Activated CD8-positive, alpha-beta memory T cell treated with anti-CD3 and anti-CD28 coated beads, Interleukin-2, amount 10 ng/mL, durations not matched to agents 7 days and 5 days (primary cell): ENCODE data around the gene RBM4B. TPM values are rescaled to one million over a fixed set of nuclear protein-coding genes. Genes with fewer than 3 reads are reported as not detected.

Experiments used
- ATAC-seq: fragments of 150-1000 bp; cut with Tn5 transposase; one replicate; pipeline ENCODE4 v1.10.0; 2021; ENCODE audit warnings: moderate library complexity
- CTCF ChIA-PET: fragments of 350-600 bp; sonication (Branson Sonifier 250); formaldehyde crosslinking; loops from one replicate; lab custom pipeline; 2021; ENCODE audit warnings: antibody characterized with exemption; lab: Charles Lee
- DNase-seq: peaks from one replicate; pipeline ENCODE4 v3.0.0-alpha.2; 2020
- H3K27ac Mint-ChIP-seq: one replicate; pipeline ENCODE4 v1.8.0; 2021; ENCODE audit warnings: mild to moderate bottlenecking, mixed read lengths
- H3K27me3 Mint-ChIP-seq: one replicate; pipeline ENCODE4 v1.8.0; 2021; ENCODE audit warnings: mixed read lengths
- H3K36me3 Mint-ChIP-seq: one replicate; pipeline ENCODE4 v1.8.0; 2021; ENCODE audit warnings: mild to moderate bottlenecking, mixed read lengths
- H3K4me1 Mint-ChIP-seq: one replicate; pipeline ENCODE4 v1.8.0; 2021; ENCODE audit warnings: mixed read lengths
- H3K4me3 Mint-ChIP-seq: one replicate; pipeline ENCODE4 v1.8.0; 2021; ENCODE audit warnings: mild to moderate bottlenecking, moderate library complexity, mixed read lengths
- H3K9me3 Mint-ChIP-seq: one replicate; pipeline ENCODE4 v1.8.0; 2022; ENCODE audit warnings: low read depth, mixed read lengths
- total RNA-seq, 2 experiments: library from RNA; stranded (reverse); gene quantifications; one replicate each; pipeline ENCODE4 v1.2.3, GENCODE V29; 2021

Gene RBM4B
- total RNA-seq, 2 experiments from 2014 or later = 14.7 to 20.9 TPM

GRCh38 chr11:66700337-66700736 lies 22.6 kb upstream of the RBM4B start:
- Mint-ChIP-seq H3K27me3 (no peaks in the 10 kb centered on the region), H3K4me3 (no peak overlapping the region), H3K4me1 (peaks cover 14% of the 10 kb centered on the region), H3K36me3 (no peaks in the 10 kb centered on the region), H3K9me3 (no peaks in the 10 kb centered on the region), H3K27ac (no peak overlapping the region)
- no peak for DNase-seq
- CTCF ChIA-PET = interaction anchor here (1.0 to 1.7 kb wide), 2 partner anchors 22 to 134 kb away, joined by 3 to 6 read pairs; no protein-coding TSS in a partner anchor
- ATAC-seq = no peak

GRCh38 chr11:66698491-66698890 lies 20.8 kb upstream of the RBM4B start:
- CTCF ChIA-PET = interaction anchor here (1.2 kb wide), 1 partner anchor 136 kb away, joined by 4 read pairs; no protein-coding TSS in a partner anchor
- no peak for ATAC-seq
- peaks cover 12% of the 10 kb centered on the region for H3K4me1 Mint-ChIP-seq

GRCh38 chr11:66697988-66698387 lies 20.3 kb upstream of the RBM4B start:
- ATAC-seq = no peak
- H3K36me3 Mint-ChIP-seq = no peaks in the 10 kb centered on the region
- CTCF ChIA-PET = interaction anchor here (1.2 kb wide), 1 partner anchor 136 kb away, joined by 4 read pairs; no protein-coding TSS in a partner anchor
- no peaks in the 10 kb centered on the region for H3K27me3 Mint-ChIP-seq
- peaks cover 12% of the 10 kb centered on the region for H3K4me1 Mint-ChIP-seq
- no peak overlapping the region for H3K27ac Mint-ChIP-seq
- H3K4me3 Mint-ChIP-seq = no peak overlapping the region
- no peaks in the 10 kb centered on the region for H3K9me3 Mint-ChIP-seq
- no peak for DNase-seq

More at GRCh38 chr11:66698491-66698890, 20.8 kb upstream of the RBM4B start:
- no peaks in the 10 kb centered on the region for H3K9me3 Mint-ChIP-seq
- H3K4me3 Mint-ChIP-seq = no peak overlapping the region
- H3K27ac Mint-ChIP-seq = no peak overlapping the region
- H3K36me3 Mint-ChIP-seq = no peaks in the 10 kb centered on the region
- H3K27me3 Mint-ChIP-seq = no peaks in the 10 kb centered on the region
- no peak for DNase-seq

GRCh38 chr11:66696146-66696545 lies 18.5 kb upstream of the RBM4B start:
- Mint-ChIP-seq H3K27me3 (no peaks in the 10 kb centered on the region), H3K4me3 (no peak overlapping the region), H3K27ac (no peak overlapping the region), H3K4me1 (peaks cover under 1% of the 10 kb centered on the region), H3K9me3 (no peaks in the 10 kb centered on the region), H3K36me3 (no peaks in the 10 kb centered on the region)
- ATAC-seq (no peak), DNase-seq (no peak)
- CTCF ChIA-PET = interaction anchor here (0.6 to 2.9 kb wide), 6 partner anchors 8 to 145 kb away, joined by 3 to 27 read pairs (median 3); no protein-coding TSS in a partner anchor

GRCh38 chr11:66694732-66695207 lies 17.1 kb upstream of the RBM4B start:
- Mint-ChIP-seq H3K27me3 (no peaks in the 10 kb centered on the region), H3K9me3 (no peaks in the 10 kb centered on the region), H3K27ac (no peak overlapping the region), H3K36me3 (no peaks in the 10 kb centered on the region), H3K4me1 (no peaks in the 10 kb centered on the region), H3K4me3 (no peak overlapping the region)
- peak; percentile 86 for DNase-seq
- CTCF ChIA-PET = interaction anchor here (0.7 to 2.9 kb wide), 11 partner anchors 9 to 189 kb away, joined by 3 to 27 read pairs (median 4); partner anchors contain the start of gene RCE1
- peak; percentile 79 for ATAC-seq

GRCh38 chr11:66694056-66694410 lies 16.3 kb upstream of the RBM4B start:
- Mint-ChIP-seq H3K4me1 (no peaks in the 10 kb centered on the region), H3K4me3 (no peak overlapping the region), H3K9me3 (no peaks in the 10 kb centered on the region), H3K36me3 (no peaks in the 10 kb centered on the region), H3K27ac (no peak overlapping the region), H3K27me3 (no peaks in the 10 kb centered on the region)
- DNase-seq = no peak
- no peak for ATAC-seq
- CTCF ChIA-PET = interaction anchor here (1.0 to 4.5 kb wide), 7 partner anchors 15 to 190 kb away, joined by 3 to 22 read pairs (median 4); partner anchors contain the start of gene RCE1

- no peaks in the 10 kb centered on the region for H3K4me1 Mint-ChIP-seq
- no peak for ATAC-seq
Observed at GRCh38 chr11:66693356-66694055, 15.8 kb upstream of the RBM4B start.

GRCh38 chr11:66692871-66693331 lies 15.2 kb upstream of the RBM4B start:
- H3K4me3 Mint-ChIP-seq = no peak overlapping the region
- H3K9me3 Mint-ChIP-seq = no peaks in the 10 kb centered on the region
- CTCF ChIA-PET = interaction anchor here (0.8 to 4.5 kb wide), 4 partner anchors 127 to 336 kb away, joined by 3 to 22 read pairs (median 4); no protein-coding TSS in a partner anchor
- no peaks in the 10 kb centered on the region for H3K27me3 Mint-ChIP-seq
- DNase-seq (no peak), ATAC-seq (no peak)
- H3K4me1 Mint-ChIP-seq = no peaks in the 10 kb centered on the region
- no peak overlapping the region for H3K27ac Mint-ChIP-seq
- no peaks in the 10 kb centered on the region for H3K36me3 Mint-ChIP-seq

More at GRCh38 chr11:66693356-66694055, 15.8 kb upstream of the RBM4B start:
- Mint-ChIP-seq H3K36me3 (no peaks in the 10 kb centered on the region), H3K27ac (no peak overlapping the region), H3K27me3 (no peaks in the 10 kb centered on the region), H3K4me3 (no peak overlapping the region), H3K9me3 (no peaks in the 10 kb centered on the region)
- CTCF ChIA-PET = interaction anchor here (1.0 to 4.5 kb wide), 7 partner anchors 15 to 335 kb away, joined by 3 to 22 read pairs (median 4); partner anchors contain the start of gene RCE1
- no peak for DNase-seq

- ATAC-seq (no peak), DNase-seq (no peak)
- Mint-ChIP-seq H3K9me3 (no peaks in the 10 kb centered on the region), H3K4me3 (no peak overlapping the region), H3K4me1 (no peaks in the 10 kb centered on the region), H3K36me3 (no peaks in the 10 kb centered on the region), H3K27me3 (no peaks in the 10 kb centered on the region), H3K27ac (no peak overlapping the region)
- CTCF ChIA-PET = interaction anchor here (0.8 to 4.5 kb wide), 3 partner anchors 142 to 336 kb away, joined by 3 to 22 read pairs (median 3); no protein-coding TSS in a partner anchor
Observed at GRCh38 chr11:66692446-66692845, 14.8 kb upstream of the RBM4B start.

GRCh38 chr11:66691311-66691980 lies 13.8 kb upstream of the RBM4B start:
- H3K27ac Mint-ChIP-seq = no peak overlapping the region
- H3K27me3 Mint-ChIP-seq = no peaks in the 10 kb centered on the region
- H3K4me1 Mint-ChIP-seq = no peaks in the 10 kb centered on the region
- no peaks in the 10 kb centered on the region for H3K36me3 Mint-ChIP-seq
- no peaks in the 10 kb centered on the region for H3K9me3 Mint-ChIP-seq
- DNase-seq (no peak), ATAC-seq (no peak)
- CTCF ChIA-PET = interaction anchor here (0.6 to 4.5 kb wide), 3 partner anchors 8 to 151 kb away, joined by 3 to 22 read pairs (median 4); no protein-coding TSS in a partner anchor
- no peak overlapping the region for H3K4me3 Mint-ChIP-seq

GRCh38 chr11:66689661-66690590 lies 12.2 kb upstream of the RBM4B start:
- Mint-ChIP-seq H3K9me3 (no peaks in the 10 kb centered on the region), H3K27me3 (no peaks in the 10 kb centered on the region), H3K4me1 (no peaks in the 10 kb centered on the region), H3K36me3 (no peaks in the 10 kb centered on the region), H3K4me3 (no peak overlapping the region), H3K27ac (no peak overlapping the region)
- DNase-seq (no peak), ATAC-seq (no peak)
- CTCF ChIA-PET = interaction anchor here (1.7 to 4.5 kb wide), 2 partner anchors 145 to 152 kb away, joined by 4 to 22 read pairs; no protein-coding TSS in a partner anchor
